RWPE1 (cell line): ENCODE results near the gene TMEM187.
A peak's percentile ranks its signal among the peaks of the same experiment; 100 is the strongest.

Experiments used
- CTCF ChIA-PET: fragments of 350-600 bp; sonication (Branson Sonifier 250); formaldehyde crosslinking; extraction: SDS; loops from one replicate; lab custom pipeline; 2021; lab: Yijun Ruan, JAX
- POLR2A ChIA-PET: fragments of 400-600 bp; formaldehyde crosslinking; extraction: SDS; loops from one replicate; lab custom pipeline; 2020; ENCODE audit warnings: antibody characterized with exemption; ENCODE audit not compliant: low non-redundant PET; lab: Yijun Ruan, JAX
- DNase-seq: peaks from one replicate; pipeline ENCODE4 v3.0.0; 2012; ENCODE audit warnings: low spot score
- H3K27ac ChIP-seq: fragments of 450-650 bp; 2 replicates; pipeline ENCODE4 v1.5.1; 2017
- TF ChIP-seq, protein P1 (sequence below): fragments of 450-650 bp; conservative IDR thresholded peaks from 2 replicates; pipeline ENCODE4 v1.5.1; 2017; ENCODE audit warnings: low read depth, mild to moderate bottlenecking

TMEM187 gene

DNA sequence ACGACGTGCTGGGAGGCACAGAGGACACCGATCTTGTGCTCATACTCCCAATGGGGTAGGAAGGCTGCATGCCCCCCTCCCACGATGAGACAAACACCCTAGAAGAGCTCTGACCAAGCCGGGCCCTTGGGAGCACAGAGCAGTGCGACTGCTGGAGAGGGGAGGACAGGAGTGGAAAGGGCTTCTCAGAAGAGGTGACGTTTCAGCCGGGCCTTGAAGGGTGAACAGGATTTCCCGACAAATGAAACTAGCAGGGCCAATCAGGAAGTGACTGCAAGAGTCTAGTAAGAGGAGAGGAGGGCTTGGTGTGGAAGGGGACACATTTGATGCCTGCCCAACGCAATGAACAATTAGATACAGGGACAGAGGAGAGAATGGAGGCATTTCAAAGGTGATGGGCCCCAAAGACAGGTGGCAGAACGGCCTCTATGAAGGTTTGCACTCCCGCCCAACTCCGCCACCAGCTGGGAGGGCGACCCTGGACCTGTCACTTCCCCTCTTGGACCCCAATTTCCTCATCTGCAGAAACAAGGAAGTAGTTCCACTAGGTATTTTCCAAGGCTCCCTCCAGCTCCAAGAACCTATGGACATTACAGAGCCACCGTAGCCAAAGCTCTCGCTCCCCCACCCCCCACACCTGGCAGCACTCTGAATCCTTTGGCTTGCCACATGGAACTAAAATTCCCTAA is 4.9 kb upstream of the TMEM187 start:
- peak overlapping the region; percentile 97 for H3K27ac ChIP-seq
- ChIA-PET CTCF (no interaction called here), POLR2A (no interaction called here)
- no peak for DNase-seq
- TF ChIP-seq, protein P1, sequence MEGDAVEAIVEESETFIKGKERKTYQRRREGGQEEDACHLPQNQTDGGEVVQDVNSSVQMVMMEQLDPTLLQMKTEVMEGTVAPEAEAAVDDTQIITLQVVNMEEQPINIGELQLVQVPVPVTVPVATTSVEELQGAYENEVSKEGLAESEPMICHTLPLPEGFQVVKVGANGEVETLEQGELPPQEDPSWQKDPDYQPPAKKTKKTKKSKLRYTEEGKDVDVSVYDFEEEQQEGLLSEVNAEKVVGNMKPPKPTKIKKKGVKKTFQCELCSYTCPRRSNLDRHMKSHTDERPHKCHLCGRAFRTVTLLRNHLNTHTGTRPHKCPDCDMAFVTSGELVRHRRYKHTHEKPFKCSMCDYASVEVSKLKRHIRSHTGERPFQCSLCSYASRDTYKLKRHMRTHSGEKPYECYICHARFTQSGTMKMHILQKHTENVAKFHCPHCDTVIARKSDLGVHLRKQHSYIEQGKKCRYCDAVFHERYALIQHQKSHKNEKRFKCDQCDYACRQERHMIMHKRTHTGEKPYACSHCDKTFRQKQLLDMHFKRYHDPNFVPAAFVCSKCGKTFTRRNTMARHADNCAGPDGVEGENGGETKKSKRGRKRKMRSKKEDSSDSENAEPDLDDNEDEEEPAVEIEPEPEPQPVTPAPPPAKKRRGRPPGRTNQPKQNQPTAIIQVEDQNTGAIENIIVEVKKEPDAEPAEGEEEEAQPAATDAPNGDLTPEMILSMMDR, result no peak

DNA sequence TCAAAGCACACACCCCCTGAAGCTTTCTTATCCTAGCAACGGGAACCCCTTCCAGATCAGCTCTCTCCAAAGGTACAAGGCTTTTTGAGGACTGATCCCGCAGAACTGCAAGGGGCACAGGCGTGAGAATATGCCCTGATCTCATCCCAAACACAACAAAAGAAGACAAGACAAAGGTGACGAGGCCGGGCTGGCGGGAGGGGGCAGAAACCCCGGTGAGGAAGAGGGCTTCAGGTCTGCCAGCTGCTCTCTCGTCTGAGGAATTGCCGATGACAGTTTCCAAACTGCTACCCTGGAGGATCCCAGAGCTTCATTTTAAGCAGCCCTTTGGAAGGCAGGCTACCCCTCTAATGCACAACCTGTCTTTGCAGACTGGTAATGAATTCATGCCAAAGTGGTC is 4.3 kb upstream of the TMEM187 start:
- ChIA-PET POLR2A (no interaction called here), CTCF (interaction anchor here (0.5 kb wide), 1 partner anchor 857 kb away, joined by 3 read pairs; no protein-coding TSS in a partner anchor)
- peak overlapping the region; percentile 97 for H3K27ac ChIP-seq
- no peak for DNase-seq
- TF ChIP-seq, protein P1, result no peak

DNA sequence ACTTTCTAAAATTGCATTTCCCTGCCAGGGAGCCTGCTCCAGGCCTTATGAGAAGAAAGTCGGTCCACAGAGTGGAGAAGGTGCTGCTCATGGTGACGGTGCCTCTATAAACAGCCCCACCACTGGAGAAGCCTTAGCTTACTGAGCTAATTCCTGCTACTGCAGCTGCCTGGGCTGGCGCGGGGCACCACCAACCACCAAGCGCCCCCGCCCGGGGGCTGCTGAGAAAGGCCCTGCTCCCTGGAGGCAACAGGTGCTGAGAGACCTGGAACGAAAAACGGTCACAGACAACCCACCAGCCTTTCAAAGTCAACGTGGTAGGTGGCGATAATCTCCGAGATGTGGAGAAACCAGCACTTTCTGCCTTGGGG is 3.8 kb upstream of the TMEM187 start:
- ChIA-PET POLR2A (no interaction called here), CTCF (interaction anchor here (0.5 kb wide), 1 partner anchor 856 kb away, joined by 3 read pairs; no protein-coding TSS in a partner anchor)
- TF ChIP-seq, protein P1, result no peak
- DNase-seq, result no peak
- H3K27ac ChIP-seq, result peak overlapping the region; percentile 97

GRCh38 chrX:153969125-153969903 is 3.2 kb upstream of the TMEM187 start:
- CTCF ChIA-PET, result no interaction called here
- no peak for DNase-seq
- H3K27ac ChIP-seq, result peak overlapping the region; percentile 97
- POLR2A ChIA-PET, result no interaction called here
- TF ChIP-seq, protein P1, result no peak

GRCh38 chrX:153969904-153970356 is 2.6 kb upstream of the TMEM187 start:
- ChIA-PET CTCF (no interaction called here), POLR2A (no interaction called here)
- TF ChIP-seq, protein P1, result no peak
- DNase-seq, result no peak
- H3K27ac ChIP-seq, result peak overlapping the region; percentile 97

DNA sequence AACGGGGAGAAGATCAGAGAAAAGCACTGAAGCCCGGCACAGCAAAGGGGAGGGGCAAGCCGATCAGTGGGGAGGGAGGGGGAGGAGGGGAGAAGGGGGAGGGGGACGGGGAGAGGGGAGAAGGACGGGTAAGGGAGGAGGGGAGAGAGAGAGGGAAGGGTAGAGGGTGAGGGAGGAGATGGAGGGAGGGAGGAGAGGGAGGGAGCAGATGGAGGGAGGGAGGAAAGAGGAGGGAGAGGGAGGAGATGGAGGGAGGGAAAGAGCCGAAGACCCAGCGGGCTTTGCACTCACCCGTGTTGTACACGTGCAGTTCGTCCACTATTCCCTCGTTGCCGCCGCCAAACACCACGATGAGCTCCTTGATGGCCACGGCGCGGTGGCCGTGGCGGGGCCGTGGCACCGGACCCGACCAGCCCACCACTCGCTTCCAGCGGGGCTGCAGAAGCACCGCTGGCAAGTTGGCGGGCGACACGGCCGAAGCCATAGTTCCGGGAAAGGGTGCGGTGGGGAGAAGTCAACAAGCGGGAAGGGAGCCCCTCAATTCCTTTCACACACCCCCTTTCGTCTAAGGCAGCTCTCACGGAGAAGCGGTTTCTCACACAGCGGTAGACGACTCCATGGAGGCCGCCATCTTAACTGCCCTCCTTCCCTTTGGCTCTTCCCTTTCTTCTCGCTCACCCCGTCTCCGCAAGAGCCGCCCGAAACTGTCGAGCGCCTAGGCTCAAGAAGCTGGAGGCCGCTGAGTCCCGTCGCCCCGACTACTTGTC is 2.0 kb upstream of the TMEM187 start:
- H3K27ac ChIP-seq, result peak overlapping the region; percentile 97
- ChIA-PET CTCF (interaction anchor here (0.7 kb wide), 1 partner anchor 43 kb away, joined by 3 read pairs; no protein-coding TSS in a partner anchor), POLR2A (no interaction called here)
- TF ChIP-seq, protein P1, result no peak
- DNase-seq, result no peak
